Measurements from ENCODE around the gene PQBP1.

Gene PQBP1

DNA sequence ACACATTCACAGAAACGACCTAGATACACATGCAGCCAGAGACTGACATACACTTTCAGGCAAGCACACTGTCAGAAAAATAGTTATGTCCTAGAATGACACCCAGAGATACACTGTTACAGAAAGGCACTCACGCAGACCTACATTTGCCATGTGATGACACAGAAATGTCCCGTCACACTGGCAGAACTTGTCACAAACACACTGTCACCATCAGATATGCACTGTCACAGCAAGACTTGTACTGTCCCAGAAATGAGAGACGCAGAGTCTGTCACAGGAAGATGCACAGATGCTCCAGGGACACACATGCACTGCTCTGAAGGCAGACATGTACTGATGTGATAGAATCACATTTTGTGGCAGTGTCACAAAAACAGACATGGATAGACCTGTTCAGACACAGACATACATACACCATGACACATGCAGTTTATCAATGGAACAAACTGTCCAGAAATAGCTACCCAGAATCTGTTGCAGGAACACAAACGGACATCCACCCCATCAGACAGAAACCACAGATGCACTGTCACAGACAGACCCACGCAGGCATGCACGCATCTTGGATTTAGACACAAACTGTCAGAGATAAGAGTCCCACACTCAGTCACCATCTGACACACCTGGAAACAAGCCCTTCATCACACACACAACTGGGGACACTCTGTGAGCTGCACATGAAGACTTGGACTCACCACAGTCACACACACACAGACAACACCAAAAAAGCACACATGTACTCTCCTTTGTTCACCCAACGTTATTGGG, 22.4 kb downstream of the PQBP1 start:
- no peak for DNase-seq (ENCODE audit: low read depth, low spot score)
- H3K27ac ChIP-seq: no peak overlapping the region

DNA sequence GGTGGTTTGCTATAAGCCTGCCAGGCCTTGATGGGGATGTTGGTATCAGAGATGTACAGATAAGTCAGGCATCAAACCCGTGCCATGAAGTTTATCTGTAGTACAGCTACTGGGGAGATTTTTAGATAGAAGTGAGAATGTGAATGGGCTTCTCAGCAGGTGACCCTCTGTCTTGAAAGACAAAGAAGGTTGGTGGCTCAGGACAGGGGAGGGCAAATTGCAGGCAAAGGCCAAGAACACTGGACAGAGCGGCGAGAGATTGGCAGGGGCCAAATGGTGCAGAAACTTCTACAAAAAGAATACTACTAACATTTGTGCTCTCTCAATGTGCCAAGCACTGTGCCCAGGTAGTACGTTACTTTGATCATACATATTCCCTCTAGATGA, 23.0 kb downstream of the PQBP1 start:
- no peak for DNase-seq (ENCODE audit: low read depth, low spot score)
- no peak overlapping the region for H3K27ac ChIP-seq

DNA sequence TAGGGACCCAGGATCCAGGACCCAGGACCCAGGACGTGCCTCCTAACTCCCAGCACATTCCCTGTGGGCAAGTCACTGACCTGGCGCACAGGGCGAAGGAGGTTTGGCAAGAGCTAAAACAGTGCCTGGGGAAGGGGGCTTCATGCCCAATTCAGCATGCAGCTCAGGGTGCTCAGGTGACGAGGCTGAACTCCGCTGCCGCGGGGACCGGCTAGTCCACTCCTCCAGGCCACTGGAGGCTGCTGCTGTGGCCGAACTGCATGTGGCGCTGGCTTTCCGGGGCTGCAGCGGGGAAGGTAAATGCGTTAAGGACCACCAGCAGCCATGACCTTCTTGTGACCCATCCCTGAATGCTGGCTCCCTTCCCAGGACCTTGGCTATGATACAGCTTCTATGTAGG, 26.0 kb downstream of the PQBP1 start:
- H3K27ac ChIP-seq: no peak overlapping the region
- DNase-seq (ENCODE audit: low read depth, low spot score): no peak

DNA sequence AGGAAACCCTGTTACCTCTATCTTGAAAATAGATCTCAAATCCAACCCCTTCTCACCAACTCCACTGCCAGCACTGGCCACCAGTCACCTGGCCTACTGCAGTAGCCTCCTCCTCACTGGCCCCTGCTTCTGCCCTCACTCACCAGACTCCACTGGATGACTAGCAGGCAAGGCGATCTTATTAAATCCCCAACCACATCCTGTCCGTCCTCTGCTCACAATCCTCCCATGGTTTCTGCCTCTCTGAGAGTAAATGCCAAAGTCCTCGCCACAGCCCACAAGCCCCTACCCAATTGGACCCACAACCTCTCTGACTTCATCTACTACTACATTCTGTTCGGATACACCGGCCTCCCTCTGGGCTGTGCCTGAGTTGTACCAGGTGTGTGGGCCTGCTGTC, 26.5 kb downstream of the PQBP1 start:
- DNase-seq (ENCODE audit: low read depth, low spot score): no peak
- H3K27ac ChIP-seq: no peak overlapping the region

DNA sequence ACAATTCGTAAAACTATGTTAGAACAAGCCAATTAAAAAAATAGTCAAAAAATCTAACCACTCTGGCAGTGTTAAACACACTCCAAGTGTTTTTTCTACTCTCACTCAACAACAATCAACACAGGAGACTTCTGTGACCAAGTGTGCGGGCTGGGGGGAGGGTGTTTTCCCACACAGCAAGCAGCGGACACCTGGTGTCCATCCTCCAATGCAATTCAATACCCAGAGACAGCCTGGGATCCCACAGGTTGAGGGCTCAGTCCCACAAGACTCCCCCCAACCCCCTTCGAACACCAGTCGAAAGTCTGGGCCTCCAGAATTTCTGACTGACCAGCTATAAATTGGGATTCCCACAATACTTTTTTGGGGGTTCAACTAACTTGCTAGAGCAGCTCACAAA, 29.4 kb downstream of the PQBP1 start:
- H3K27ac ChIP-seq: no peak overlapping the region
- DNase-seq (ENCODE audit: low read depth, low spot score): no peak

DNA sequence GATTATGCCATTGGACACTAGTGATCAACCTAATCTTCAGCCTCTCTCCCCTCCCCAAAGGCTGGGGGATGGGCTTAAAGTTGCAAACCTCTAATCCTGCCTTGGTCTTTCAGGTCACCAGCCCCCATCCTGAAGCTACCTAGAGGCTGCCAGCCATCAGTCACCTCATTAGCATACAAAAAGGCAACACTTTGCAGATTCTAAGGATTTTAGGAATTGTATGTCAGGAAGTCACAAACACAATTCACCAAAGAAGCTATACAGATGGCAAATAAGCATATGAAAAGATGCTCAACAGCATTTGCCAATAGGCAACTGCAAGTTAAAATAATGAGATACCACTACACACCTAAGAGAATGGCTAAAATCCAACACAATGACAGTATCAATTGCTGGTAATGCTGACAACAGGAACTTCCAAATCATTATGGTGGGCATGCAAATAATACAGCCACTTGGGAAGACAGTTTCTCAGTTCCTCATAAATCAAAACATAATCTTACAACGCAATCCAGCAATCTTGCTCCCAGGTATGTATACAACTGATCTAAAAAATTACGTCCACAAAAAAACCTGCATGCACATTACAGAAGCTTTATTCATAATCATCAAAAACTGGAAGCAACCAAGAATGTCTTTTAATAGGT, 30.1 kb downstream of the PQBP1 start:
- no peak overlapping the region for H3K27ac ChIP-seq

DNA sequence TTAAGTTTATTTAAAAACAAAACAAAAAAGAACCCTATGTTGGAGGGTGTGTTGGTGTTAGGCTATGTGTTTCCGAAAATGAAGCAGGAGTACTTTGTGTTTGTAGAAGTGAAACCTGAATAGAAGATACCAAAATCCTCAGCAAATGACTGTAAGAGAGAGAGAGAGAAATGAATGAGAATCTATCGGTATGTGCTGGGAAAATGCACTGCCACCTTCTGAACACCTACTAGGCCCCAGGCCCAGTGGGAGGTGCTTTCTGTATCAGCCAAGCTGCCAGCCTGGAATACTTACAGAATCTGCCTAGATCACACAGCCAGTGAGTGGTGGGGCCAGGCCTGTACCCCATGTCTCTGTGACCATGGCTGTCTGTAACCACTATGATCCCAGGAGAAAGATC, 36.0 kb downstream of the PQBP1 start:
- DNase-seq (ENCODE audit: low read depth, low spot score): no peak
- H3K27ac ChIP-seq: no peak overlapping the region

More for the DNA sequence above, 30.1 kb downstream of the PQBP1 start:
- DNase-seq (ENCODE audit: low read depth, low spot score): no peak

DNA sequence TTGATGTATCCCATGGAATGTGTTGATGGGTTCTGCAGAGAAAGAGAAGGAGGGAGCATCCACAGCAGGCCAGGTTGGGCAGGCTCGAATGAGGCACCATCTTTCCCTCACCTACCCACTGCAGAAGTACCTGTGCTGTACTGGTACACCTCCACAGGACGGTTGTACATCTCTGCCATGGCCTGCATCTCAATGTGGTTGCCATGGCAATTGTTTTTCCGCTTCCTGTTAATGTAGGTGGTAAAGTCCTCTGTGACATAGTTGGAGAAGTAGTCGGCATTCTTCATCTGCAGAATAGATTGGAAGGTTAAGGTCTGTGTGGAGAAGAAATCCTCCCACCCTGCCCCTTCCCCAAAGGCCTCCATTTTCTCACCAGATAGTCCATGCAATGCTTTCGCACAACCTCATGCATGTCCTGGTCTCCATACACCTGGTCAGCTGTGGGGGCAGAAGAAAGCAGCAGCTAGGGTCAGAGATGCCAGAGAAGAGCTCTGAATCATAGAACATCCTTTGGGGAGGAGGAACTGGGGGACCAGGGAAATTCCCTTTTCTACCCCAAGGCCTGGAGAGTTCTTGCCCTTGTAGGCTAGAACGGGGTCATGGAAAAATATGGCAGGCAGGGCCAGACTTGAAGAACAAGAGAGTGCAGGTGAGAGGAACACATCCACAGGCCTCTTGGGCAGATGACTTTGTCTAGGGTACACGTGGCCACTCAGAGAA, 37.0 kb downstream of the PQBP1 start:
- no peak overlapping the region for H3K27ac ChIP-seq
- no peak for DNase-seq (ENCODE audit: low read depth, low spot score)

DNA sequence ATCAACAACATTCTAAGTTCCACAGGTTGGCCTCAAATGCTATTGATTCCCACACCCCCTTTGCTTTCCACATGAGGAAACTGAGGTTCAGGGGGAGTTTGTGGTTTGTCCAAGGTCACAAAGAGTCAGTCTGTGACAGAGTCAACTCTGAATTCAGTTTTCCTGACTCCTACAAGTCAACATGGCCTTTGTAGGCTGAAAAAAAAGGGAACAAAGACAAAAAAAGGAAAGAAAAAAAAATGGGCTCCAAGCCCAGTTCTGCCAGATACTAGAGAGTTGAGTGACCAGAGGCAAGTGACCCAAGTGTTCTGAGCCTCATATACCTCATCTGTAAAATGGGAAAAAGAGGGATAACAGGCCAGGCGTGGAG, 37.6 kb downstream of the PQBP1 start:
- no peak for DNase-seq (ENCODE audit: low read depth, low spot score)
- H3K27ac ChIP-seq: no peak overlapping the region

DNA sequence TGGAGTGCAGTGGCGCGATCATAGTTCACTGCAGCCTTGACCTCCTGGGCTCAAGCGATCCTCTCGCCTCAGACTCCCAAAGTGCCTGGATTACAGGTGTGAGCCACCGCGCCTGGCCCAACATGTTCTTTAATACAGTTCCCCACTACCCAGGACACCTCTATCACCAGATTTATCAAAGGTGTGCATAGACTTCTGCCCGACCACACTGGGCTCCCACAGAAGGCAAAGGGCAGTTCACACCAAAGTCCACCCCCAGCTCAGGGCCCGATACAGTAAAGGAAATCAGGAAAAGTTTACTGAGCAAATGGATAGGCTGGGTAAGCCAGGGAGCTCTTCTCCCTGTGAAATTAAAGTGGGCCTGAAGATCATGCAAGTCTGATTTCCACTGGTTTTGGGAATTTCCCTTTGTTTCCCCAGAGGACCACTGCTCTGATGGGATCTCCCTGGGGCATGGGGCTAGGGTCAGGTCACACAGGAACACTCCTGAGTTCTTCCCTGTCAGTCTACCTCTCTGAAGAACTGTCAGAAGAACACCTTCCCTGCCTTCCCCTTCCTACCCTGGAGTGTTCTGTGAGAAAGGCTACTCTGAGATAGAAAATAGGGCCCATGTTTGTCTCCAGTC, 38.8 kb downstream of the PQBP1 start:
- no peak overlapping the region for H3K27ac ChIP-seq
- no peak for DNase-seq (ENCODE audit: low read depth, low spot score)

DNA sequence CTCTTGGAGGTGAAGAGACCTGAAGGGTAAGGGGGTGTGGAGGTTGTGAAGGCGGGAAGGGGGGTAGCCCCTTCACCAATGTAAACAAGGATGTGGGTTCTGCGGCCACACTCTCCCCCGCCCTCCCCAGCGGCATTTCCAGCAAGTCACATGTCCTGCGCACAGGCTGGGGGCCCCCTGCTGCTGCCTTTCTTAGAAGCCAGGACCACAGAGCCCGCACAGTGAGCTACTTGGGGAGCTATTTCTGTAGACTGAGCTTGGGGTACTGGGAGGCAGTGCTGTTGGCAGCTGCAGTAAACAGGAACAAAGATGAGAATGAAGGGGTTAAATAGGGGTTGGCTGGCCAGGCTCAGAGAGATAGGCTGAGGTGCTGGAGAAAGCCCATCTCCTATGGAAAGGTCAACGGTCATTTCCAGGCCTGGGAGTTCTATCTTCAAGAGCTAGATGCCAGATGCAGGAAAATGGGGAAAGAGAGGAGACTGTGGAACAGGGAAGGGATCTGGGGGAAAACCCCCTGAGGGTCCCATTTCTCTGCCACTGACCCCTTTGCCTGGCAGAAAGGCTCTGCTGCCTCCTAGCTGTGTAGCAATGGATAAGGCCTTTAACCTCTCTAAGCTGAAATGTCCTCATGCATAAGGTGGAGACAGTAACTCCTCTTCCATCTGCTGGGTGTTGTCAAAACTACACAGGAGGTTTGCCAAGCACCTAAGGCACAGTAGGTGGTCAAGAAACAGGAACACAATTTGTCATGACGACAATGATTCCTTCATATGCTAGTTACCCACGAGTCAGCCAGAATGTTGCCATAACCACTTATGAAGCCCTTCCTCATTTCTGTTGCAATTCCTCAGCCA, 39.6 kb downstream of the PQBP1 start:
- no peak overlapping the region for H3K27ac ChIP-seq
- DNase-seq (ENCODE audit: low read depth, low spot score): no peak

DNA sequence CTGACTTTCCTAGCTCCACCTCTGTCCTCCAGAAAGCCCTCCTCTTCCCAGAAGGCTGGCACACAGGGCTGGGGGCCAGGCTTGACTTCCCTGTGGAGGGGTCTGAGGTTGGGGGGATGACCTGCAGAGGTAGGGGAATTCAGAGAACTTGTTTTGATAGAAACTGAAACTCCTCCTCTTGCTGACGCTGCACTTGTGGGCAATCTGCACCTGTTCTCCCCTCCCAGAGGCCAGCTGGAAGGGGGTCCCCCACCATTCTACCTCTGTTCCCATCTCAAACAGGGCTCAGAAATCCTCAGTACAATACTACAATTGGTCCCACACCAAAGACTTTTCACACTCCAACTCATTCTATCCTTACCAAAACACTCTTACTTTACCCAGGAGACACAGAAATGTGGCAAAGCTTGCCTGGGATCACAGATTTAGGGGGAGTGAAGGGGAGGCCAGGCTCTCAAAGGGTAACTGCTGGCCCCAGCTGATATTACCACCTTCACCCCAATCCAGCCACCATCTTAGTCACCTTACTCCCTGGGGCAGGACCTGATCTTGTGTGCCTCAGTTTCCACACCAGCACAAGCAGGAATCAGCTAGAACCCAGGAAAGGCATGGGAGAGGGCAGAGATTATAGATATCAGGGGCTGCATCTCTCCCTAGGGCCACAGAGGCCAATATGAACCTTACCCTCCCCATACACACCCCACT, 41.1 kb downstream of the PQBP1 start:
- DNase-seq (ENCODE audit: low read depth, low spot score): no peak
- no peak overlapping the region for H3K27ac ChIP-seq

DNA sequence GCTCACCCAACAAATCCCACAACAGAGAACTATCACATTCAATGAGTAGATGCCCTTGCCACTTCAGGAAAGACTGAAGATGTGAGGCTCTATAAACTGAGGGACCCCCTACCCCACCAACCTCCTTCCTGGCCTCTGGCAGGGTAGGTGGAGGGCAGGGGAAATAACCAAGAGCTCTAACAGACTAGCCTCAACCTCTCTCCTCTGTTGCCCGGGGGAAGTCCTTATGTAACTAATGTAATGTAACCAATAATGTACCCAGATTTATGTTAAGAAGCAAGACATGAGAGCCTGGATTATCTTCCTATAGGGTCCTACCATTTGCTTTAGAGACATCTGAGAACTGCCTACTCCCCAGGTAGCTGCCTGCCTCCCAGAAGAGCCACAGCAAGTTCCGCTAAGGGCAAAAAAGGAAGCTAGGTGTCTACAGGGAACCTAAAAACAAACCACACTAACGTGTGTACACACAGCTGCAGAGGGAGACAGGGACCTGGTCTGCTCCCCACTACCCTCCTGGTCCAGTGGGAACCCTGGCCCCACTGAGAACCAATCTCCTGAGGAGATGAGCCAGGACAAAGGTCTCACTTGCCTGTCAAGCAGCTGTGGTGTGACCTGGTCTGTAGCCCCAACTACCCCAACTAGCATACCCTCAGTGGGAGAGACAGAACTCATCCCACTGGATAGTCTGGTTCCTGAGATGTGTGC, 41.9 kb downstream of the PQBP1 start:
- no peak overlapping the region for H3K27ac ChIP-seq
- DNase-seq (ENCODE audit: low read depth, low spot score): no peak

DNA sequence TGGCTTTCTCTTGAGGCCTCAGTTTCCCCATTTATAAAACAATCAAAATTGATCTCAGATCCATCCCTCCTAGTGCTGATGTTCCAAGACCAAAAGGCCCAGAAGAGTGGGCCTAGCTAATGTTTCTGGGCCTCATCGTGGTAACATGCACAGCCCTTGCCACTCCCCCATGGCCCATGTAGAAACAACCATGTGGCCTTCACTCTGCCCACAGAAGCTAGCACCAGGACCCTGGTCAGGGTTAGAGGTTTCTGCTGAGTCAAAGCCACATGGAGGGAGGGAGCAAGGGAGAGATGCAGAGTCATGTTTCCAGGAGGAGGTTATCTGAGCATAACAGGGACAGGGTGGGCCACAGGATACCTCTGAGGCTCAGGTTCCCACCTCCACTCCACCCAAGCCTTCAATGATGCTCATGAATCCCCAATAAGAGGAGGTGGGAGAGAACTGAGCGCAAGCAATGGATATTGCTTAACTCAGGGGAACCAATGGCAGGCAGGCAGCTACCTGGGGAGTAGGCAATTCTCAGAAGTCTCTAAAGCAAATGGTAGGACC, 42.8 kb downstream of the PQBP1 start:
- DNase-seq (ENCODE audit: low read depth, low spot score): no peak
- H3K27ac ChIP-seq: no peak overlapping the region

DNA sequence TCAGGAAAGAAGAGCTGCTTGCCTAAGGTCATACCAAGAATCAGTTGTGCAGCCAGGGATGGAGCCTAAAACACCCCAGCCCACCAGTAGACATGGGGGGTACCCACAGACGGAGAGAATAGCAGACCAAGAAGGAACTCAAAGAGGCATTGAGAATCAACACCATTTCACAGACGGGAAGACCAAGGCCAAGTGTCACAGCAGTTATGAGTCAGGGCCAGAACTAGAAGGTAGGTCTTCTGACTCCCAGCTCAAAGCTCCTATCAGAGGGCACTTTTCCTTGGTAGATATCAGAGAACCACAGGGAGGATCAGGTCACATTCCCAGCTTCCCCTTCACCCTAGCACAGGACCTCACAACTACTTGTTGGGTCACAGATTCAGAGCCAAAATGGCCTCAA, 45.2 kb downstream of the PQBP1 start:
- H3K27ac ChIP-seq: no peak overlapping the region
- DNase-seq (ENCODE audit: low read depth, low spot score): no peak

DNA sequence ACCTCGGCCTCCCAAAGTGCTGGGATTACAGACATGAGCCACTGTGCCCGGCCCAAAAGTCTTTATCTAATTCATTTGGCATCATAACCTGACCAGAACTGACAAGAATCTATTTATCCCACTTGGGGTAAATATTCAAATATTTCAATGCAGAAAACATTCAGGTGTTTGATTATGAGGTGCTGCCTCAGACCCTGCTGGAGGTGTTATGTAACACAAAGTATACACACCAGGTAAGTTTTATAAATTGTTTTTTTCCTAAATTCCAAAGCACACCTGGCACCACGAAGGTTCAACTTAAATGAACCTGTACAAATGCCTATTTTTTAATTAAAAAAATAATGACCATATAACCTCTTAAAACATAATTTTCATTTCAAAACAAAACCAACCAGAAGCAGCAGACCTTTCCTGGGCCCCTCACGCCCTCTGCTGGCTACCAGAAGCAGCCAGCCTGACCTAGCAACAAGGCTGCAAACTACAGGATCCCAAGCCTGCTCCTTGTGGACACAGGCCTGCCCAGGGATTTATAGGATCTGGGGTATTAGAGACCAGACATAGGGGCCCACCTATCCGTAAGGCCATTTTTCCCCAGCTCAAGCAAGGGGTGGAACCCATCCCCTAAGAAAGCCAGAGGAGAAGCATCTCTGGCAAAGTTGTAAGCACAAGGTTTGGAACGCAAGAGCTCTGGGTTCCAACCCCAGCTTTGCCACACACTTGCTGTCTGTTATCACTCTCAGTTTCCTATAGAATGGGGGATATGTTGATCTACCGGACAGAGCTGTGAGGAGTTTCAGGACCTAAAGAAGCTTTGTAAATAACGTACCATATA, 48.0 kb downstream of the PQBP1 start:
- H3K27ac ChIP-seq: no peak overlapping the region

DNA sequence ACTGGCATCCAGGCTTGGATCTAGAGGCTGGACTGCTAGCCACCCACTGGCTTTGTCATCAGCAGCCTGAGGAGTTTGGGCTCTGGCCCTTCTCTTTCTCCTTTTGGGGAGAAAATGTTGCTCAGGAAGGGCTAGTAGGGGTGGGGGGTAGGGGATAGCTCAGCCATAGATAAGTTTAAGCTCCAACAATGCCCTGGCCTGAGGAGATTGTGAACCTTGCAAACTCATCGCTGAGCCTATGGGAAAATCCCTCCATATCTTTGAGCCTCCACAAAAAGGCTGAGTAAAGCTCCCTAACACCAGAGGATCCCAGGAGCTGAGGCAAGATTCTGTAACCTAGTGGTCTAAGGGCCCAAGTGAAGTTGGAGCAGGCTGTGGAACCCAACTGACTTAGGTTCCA, 50.9 kb downstream of the PQBP1 start:
- DNase-seq (ENCODE audit: low read depth, low spot score): no peak
- H3K27ac ChIP-seq: no peak overlapping the region

More for the DNA sequence above, 48.0 kb downstream of the PQBP1 start:
- no peak for DNase-seq (ENCODE audit: low read depth, low spot score)

Data from epithelial cell of prostate (primary cell).